Fibroblast of lung (primary cell): ENCODE measurements around the gene ROR2. TPM values are rescaled to one million over a fixed set of nuclear protein-coding genes. Genes with fewer than 3 reads are reported as not detected.

ENCODE experiments used
- DNase-seq, 2 donors: peaks; one replicate each; pipeline versions ENCODE4 v3.0.0 to v3.0.0-alpha.2; 2010; ENCODE audit warnings: low read depth in 2 of 2
- H2AFZ ChIP-seq: 2 replicates; pipeline ENCODE4 v1.5.1; 2012; ENCODE audit warnings: low read length, control low read depth, inconsistent platforms
- H3K27ac ChIP-seq: 2 replicates; pipeline ENCODE4 v1.5.1; 2011; ENCODE audit warnings: low read length, control low read depth; ENCODE audit not compliant: insufficient read depth
- H3K27me3 ChIP-seq: 2 replicates; pipeline ENCODE4 v1.5.1; 2011; ENCODE audit warnings: mild to moderate bottlenecking, low read length; ENCODE audit not compliant: control insufficient read depth, insufficient read depth
- H3K36me3 ChIP-seq: 2 replicates; pipeline ENCODE4 v1.5.1; 2011; ENCODE audit warnings: low read length; ENCODE audit not compliant: control insufficient read depth, insufficient read depth
- H3K4me1 ChIP-seq: 2 replicates; pipeline ENCODE4 v1.5.1; 2011; ENCODE audit warnings: low read length; ENCODE audit not compliant: control insufficient read depth, insufficient read depth; ENCODE audit errors: extremely low read depth
- H3K4me2 ChIP-seq: 2 replicates; pipeline ENCODE4 v1.5.1; 2011; ENCODE audit warnings: low read length, control low read depth; ENCODE audit not compliant: insufficient read depth; ENCODE audit errors: extremely low read depth
- H3K4me3 ChIP-seq, 4 experiments: fragments of 200-600 bp in 1 of 4; sonication (generic) in 1 of 4; replicated peaks in 1 of 4; 2 replicates each; pipeline ENCODE4 v1.5.1; 2011 to 2016; ENCODE audit warnings: low read length in 4 of 4, low read depth in 3 of 4, mild to moderate bottlenecking in 3 of 4, control low read depth in 2 of 4, inconsistent platforms in 1 of 4, mixed read lengths in 1 of 4; ENCODE audit not compliant: insufficient read depth in 1 of 4; ENCODE audit errors: control extremely low read depth in 1 of 4
- H3K79me2 ChIP-seq: 2 replicates; pipeline ENCODE4 v1.5.1; 2012; ENCODE audit warnings: mild to moderate bottlenecking, low read length, inconsistent platforms; ENCODE audit not compliant: control insufficient read depth, insufficient read depth
- H3K9ac ChIP-seq: 2 replicates; pipeline ENCODE4 v1.5.1; 2011; ENCODE audit warnings: mild to moderate bottlenecking, low read length, control low read depth; ENCODE audit not compliant: insufficient read depth
- H3K9me3 ChIP-seq: 2 replicates; pipeline ENCODE4 v1.5.1; 2012; ENCODE audit warnings: low read depth, low read length; ENCODE audit not compliant: control insufficient read depth, insufficient read depth
- H4K20me1 ChIP-seq: 2 replicates; pipeline ENCODE4 v1.5.1; 2011; ENCODE audit warnings: low read length; ENCODE audit not compliant: control insufficient read depth, insufficient read depth; ENCODE audit errors: extremely low read depth
- CTCF ChIP-seq, 2 donors: IDR thresholded peaks in 1 of 2; conservative IDR thresholded peaks in 1 of 2; 1 replicate in 1 of 2; 2 replicates in 1 of 2; pipeline ENCODE4 v1.5.1; 2011 to 2012; ENCODE audit warnings: low read length in 2 of 2, control low read depth in 1 of 2, inconsistent platforms in 1 of 2, low read depth in 1 of 2, mild to moderate bottlenecking in 1 of 2
- EZH2 ChIP-seq: IDR thresholded peaks from 2 replicates; pipeline ENCODE4 v1.5.1; 2012; ENCODE audit warnings: low read length, control low read depth, mild to moderate bottlenecking; ENCODE audit errors: missing control alignments
- polyA plus RNA-seq, 2 donors: library from polyadenylated mRNA; depleted of rRNA in 1 of 2; stranded (reverse) in 1 of 2; unstranded in 1 of 2; fragments of >200 nt; gene quantifications; 2 replicates each; pipeline ENCODE4 v1.2.1, GENCODE V29; 2011 to 2012; ENCODE audit warnings: missing spikeins in 1 of 2
- total RNA-seq: library from RNA; depleted of rRNA; stranded (reverse); fragments of >200 nt; gene quantifications from 2 replicates; pipeline ENCODE4 v1.2.1, GENCODE V29; 2014

The ROR2 gene
- total and polyA plus RNA-seq, 2 donors (not counting 1 experiment from before 2014, with no cell fraction given), result 2.3 to 27.9 TPM

- Histone ChIP-seq H3K4me1 (no peaks in the 10 kb centered on the region), H3K9ac (no peak overlapping the region), H3K4me3 (no peak overlapping the region), H3K27me3 (no peaks in the 10 kb centered on the region), H3K36me3 (no peaks in the 10 kb centered on the region), H3K79me2 (no peaks in the 10 kb centered on the region), H3K27ac (no peak overlapping the region), H3K9me3 (no peaks in the 10 kb centered on the region), H3K4me2 (no peak overlapping the region), H4K20me1 (no peaks in the 10 kb centered on the region), H2AFZ (no peak overlapping the region)
- DNase-seq, result no peak
- TF ChIP-seq CTCF (conservative IDR thresholded peaks at IDR 0.05 in 1 of 2, IDR thresholded peaks at IDR 0.05 in 1 of 2; ENCODE audit: low read depth in 1 of 2, low read length in 2 of 2) (no peak), EZH2 (no peak)
These were observed 166.6 kb downstream of the ROR2 start for GRCh38 chr9:91783411-91783810.

- H3K27ac ChIP-seq, result no peak overlapping the region
- peaks cover 3% of the 10 kb centered on the region for H3K4me1 ChIP-seq
- H3K27me3 ChIP-seq, result no peaks in the 10 kb centered on the region
- TF ChIP-seq EZH2 (no peak), CTCF (conservative IDR thresholded peaks at IDR 0.05 in 1 of 2, IDR thresholded peaks at IDR 0.05 in 1 of 2; ENCODE audit: low read depth in 1 of 2, low read length in 2 of 2) (no peak)
- no peak overlapping the region for H3K4me3 ChIP-seq
- H2AFZ ChIP-seq, result no peak overlapping the region
- no peaks in the 10 kb centered on the region for H3K9me3 ChIP-seq
- no peak overlapping the region for H3K9ac ChIP-seq
- no peaks in the 10 kb centered on the region for H3K36me3 ChIP-seq
- DNase-seq, result no peak
- H3K4me2 ChIP-seq, result no peak overlapping the region
- H3K79me2 ChIP-seq, result no peaks in the 10 kb centered on the region
- H4K20me1 ChIP-seq, result no peaks in the 10 kb centered on the region
These were observed 167.3 kb downstream of the ROR2 start for GRCh38 chr9:91782708-91783214.

GRCh38 chr9:91781906-91782305 is 168.1 kb downstream of the ROR2 start:
- Histone ChIP-seq H3K79me2 (no peaks in the 10 kb centered on the region), H3K27ac (no peak overlapping the region), H3K9me3 (no peaks in the 10 kb centered on the region), H3K4me1 (peaks cover 6% of the 10 kb centered on the region), H3K27me3 (no peaks in the 10 kb centered on the region), H4K20me1 (no peaks in the 10 kb centered on the region), H2AFZ (no peak overlapping the region), H3K36me3 (no peaks in the 10 kb centered on the region), H3K4me2 (no peak overlapping the region), H3K9ac (no peak overlapping the region), H3K4me3 (no peak overlapping the region)
- TF ChIP-seq EZH2 (no peak), CTCF (conservative IDR thresholded peaks at IDR 0.05 in 1 of 2, IDR thresholded peaks at IDR 0.05 in 1 of 2; ENCODE audit: low read depth in 1 of 2, low read length in 2 of 2) (no peak)
- DNase-seq, result no peak
